CD4-positive, alpha-beta T cell treated with Interleukin-12 subunit alpha and Interleukin-12 subunit beta, for 1 hour (primary cell): Measurements from ENCODE around the gene DOK3.
"Not testable (repeated sequence)": the region's sequence is repeated elsewhere in the genome, so short reads cannot be mapped to it uniquely, and the experiment has no call there.

Source experiments
- DNase-seq: peaks from one replicate; pipeline ENCODE4 v3.0.0-alpha.2; 2020

Gene DOK3

DNA sequence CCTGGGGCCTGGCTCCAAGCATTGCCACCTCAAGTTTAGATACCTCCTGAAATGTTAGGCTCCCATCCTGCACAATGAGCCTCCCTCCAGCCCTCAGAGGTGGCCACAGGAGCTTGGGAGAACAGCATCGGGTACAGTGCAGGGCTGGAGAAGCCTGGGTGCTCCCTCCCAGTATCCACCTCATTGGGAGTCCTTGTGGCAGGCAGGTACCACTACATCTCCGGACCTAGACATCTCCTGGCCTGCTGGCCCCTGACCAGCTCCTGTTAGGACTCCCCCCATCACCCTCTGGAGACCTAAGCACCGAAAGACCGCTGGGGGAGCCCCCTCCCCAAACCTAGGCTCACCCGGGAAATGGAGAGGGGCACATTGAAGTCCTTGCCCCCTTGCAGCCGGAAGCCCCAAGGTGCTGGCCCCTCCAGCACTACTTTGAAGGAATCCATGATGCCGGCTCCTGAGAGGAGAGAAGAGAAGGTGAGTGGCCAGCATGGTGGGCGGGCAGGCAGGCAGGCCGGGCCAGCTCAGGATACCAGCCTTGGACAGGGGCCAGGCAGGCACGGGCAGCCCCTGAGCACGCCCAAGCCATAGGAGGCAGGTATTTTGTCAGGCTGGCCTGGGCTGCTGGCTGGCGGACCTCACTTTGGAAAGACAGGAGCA, 13.4 kb downstream of the DOK3 start:
- no peak for DNase-seq

DNA sequence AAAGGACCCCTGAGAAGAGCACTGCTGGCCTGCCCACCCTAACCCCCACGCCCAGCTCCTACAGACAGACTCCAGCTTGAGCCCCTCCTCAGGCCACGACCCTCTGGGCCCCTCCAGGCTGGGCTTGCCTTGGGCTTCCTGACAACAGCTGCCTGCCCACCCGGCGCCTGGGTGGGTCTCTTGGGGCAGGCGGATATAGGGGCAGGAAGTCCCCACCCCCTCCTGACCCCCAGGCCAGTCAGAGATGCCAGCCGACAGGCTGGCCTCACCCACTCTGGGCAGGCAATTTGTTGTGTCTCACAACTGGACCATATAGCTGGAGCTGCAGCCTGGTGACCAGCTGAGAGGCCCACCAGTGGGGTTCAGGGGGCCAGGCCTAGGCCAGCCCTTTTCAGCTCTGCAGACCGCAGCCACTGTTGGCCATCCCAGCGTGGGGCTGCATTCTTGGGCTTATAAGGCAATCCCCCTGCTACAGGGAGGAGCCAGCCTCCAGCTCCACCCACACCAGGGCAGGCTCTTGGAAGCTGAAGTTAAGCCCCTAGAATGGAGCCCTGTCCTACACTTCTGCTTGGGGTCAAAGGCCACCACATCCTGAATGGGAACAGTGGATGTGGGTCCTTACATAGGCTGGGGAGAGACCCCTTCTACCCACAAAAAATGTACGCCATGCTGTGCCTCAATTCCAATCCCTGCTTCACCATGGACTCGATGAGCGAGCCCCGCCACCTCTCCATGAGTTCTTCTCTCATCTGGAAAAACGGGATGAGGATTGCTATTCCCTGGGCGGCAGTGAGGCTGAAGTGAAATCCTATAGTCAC, 14.2 kb downstream of the DOK3 start:
- no peak for DNase-seq

DNA sequence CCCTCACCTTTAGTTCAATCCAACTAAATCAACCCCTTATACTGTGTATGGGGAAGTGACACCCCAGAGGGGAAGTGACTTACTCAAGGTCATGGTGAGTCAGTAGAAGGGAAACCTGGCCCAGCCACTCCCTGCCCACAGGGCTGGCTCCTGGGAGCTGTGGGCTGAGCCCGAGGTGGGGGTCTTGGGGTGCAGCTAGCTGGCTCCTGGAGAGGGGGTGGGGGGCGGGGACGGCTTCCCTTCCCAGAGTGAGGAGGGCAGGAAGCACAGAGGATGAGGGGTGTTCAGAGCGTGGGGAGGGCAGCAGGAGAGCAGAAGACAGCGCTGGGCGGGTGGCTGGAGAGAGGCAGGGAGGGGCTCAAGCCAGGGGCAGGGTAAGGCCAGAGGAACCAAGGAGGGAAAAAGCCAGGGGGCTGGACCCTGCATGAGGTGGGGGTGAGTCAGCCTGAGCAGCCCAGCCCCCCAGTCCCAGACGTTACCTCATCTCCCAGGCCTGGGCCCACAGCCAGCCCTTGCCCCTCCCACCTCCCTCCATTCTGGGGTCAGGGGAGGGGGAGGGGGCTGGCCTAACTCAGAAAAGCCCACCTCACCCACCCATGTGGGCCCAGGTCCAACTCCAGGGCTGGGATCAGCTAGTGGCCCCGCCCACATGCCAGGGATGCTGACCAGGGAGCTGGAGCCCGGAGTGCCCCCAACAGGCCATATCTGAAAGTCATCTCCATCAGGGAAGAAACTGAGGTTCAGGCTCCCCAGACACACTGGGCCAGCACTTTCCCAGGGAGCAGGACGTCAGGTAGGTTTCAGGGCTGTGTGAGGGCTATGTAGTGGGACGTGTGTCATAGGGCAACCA, 15.1 kb downstream of the DOK3 start:
- peak; percentile 30 for DNase-seq

DNA sequence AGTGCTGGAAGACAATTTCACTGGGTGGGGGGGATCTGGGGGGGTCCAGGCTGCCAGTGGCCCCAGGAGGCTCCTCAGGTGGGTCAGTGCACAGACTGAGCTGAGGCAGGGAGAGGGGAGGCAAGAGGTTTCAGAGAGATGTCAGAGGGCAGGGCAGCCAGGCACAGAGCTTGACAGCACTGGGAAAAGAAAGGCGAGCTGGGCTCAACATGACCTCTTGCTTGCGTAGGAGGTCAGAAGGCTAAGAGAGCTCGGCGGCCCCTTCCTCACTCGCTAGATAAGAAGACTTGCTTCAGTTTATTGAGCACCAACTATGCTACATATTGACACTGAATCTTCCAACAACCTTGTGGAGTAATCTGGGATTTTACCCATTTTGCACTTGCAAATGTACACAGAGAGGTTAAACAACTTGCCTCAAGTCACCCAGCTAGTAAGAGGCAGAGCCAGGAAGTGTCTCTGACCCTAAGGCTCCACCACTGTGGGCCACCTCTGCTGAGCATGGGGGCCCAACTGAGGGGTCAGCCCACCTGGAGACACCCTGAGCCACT, 15.8 kb downstream of the DOK3 start:
- DNase-seq, result no peak

DNA sequence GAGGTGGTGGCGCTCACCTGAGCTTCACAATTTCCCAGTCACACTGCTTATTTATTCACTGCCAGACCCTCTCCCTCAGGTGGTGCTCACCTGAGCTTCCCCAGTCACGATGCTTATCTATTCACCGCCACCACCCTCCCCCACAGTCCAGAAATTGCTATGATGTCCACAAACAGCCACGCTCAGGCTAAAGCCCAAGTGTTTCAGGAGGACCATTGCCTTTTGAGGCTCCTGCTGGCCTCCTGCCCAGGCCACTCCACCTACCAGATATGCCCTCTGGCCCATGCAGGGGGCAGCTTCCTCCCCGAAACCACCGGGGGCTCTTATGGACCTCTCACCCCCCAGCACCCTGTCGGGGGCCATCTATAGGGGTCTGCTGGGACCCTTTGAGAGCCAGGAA, 16.8 kb downstream of the DOK3 start:
- DNase-seq, result no peak

DNA sequence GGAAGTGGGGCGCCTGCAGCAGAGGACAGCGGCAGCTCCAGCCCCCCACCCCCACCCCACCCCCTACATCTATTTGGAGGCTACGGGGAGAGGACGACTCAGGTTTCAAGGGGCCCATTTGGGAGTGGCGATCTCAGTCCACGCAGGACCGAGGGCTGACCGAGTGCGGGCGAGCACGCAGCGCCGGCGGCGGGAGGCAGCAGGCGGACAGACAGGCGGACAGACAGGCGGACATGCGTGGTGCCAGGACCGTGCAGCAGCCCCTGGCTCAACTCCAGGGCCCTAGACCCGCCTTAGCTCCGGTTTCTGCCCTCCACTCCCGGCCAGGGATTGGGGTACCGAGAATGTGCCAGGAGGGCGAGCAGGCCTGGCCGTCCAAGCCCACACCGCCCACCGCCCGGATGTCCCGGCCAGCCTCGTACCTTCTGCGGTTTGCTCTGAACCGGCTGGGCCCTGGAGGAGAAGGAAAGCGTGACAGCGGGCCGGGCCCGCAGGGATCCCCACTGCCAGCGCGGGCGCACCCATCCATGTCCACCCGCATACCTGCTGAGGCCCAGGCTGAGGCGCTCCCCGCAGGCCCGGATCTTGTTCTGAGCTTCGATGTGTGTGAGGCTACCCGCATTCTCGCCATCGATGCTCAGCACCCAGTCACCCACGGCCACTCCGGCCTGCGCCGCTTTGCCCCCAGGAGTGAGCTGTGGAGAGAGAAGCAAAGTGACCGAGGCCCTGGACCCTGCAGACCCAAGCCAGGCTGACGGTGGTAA, 17.5 kb downstream of the DOK3 start:
- DNase-seq, result no peak

DNA sequence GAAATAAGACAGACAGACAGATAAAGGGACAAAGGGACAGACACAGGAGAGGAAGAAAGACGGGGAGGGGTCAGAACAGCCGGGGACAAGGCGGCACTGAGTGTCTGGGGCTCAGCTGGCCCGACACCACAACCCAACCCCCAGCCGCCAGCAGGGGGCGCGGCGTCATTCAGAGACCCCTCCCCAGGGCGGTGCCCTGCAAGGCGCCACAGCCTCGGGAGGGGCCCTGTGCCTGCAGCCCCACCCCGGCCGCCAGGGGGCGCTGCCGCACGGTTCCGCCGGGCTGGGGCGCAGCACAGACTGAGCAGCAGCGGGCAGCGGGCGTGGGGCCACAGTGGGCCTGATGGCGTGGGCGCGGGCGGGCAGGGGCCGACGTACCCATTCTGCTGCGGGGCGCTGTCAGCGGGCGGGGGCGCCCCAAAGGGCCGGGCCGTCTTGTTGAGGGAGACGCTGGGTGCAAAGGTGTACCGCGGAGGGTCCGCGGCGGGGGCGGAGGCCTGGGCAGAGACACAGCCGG, 18.1 kb downstream of the DOK3 start:
- DNase-seq, result no peak

DNA sequence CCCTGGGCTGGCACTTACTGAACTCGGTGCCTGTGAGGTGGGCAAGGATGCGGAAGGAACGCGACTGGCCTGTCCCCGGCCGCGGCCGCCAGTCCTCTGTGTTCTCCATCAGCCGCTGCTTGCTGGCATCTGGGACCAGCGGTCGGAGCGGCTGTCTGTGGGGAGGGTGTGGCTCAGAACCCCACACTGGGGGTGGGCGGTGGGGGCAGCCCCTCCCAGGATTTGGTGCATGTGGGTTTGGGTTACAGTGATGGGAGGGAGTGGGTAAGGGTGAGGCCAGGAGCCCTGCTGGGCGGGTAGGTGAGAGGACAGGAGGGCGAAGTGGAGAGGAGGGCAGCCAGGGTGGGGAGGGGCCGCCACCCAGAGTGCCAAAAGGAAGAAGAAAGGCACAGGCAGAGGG, 18.6 kb downstream of the DOK3 start:
- no peak for DNase-seq

DNA sequence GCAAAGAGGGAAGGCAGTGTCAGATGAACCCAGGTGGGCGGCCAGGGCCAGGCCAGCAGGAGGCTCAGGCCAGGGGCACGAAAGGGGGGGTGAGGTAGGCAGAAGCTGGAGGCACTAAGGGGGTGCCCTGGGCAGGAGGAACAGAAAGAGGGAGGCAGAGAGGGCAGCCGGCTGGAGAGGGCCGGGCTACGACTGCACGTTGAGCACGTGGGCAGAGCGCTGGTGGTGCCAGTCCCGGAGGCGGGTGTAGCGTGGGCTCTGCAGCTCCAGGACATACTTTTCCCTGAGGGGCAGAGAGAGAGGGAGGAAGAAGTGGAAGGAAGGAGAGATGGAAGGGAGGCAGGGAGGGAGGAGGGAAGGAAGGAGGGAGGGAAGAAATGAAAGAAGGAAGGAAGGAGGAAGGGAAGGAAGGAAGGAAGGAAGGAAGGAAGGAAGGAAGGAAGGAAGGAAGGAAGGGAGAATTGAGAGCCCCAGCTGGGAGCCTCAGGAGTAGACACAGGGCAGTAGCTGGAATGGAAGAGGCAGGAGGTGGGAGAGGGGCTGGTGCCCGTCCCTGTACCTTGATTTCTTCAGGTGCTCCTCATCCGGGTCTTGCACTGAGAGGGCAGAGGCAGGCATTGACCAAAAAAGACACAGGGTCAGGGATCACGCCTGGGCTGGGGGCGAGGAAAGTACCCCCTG, 19.2 kb downstream of the DOK3 start:
- DNase-seq, result no peak

DNA sequence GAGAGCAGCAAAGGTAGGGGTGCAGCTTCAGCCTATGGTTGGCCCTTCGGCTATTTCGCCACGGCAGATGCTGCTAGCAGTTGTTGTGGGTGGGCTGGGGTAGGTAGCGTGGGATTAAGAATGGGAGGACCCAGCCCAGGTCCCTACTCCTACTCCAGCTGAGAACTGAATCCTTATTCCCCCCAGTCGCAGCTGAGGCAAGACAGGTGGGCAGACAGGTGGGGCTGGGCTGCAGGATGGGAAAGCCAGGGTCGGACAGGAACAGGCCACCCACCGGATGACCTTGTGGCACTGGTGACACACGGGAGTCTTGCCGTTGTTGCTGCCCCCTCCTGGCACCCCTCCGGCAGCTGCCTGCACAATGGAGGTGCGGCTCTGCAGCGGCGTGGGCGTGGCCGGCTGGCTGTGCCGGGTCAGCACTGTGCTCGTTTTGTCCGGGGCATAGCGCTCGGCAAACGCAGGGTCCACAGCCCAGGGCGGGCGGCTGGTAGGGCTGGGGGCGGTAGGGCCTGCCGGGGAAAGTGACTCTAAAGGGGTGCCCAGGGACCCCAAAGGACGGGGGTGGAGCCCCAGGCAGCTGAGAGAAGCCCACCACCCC, 20.4 kb downstream of the DOK3 start:
- no peak for DNase-seq

DNA sequence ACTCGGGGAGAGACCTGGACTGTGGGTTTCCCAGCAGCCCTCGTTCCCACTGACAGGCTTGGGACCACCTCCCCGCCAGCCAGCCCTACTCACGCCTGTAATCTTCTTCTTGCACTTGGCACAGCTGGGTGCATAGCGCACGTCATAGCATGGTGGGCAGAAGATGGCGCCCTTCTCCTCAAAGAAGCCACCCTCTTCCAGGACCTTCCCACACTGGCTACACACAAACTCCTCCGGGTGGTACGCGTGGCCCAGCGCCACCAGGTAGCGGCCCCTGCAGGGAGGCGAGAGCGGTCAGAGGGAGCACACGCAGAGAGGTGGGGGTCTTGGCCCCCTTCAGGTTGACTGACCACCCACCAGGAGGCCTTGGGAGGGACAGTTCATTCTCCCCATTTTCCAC, 21.7 kb downstream of the DOK3 start:
- DNase-seq, result no peak

DNA sequence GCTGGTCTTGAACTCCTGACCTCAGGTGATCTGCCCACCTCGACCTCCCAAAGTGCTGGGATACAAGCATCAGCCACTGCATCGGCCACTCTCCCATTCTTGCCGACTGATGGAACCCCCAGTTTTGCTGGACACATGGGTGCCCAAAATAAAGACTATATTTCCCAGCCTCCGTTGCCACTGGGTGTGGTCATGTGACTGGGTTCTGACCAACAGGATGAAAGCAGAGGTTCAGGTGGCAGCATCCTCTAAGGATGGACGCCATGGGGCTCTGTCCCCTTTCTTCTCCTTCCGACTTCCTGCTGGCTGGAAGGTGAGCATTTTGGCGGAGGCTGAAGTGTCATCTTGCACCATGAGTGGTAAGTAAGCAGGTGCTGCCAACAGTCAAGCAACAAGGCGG, 22.5 kb downstream of the DOK3 start:
- no peak for DNase-seq

DNA sequence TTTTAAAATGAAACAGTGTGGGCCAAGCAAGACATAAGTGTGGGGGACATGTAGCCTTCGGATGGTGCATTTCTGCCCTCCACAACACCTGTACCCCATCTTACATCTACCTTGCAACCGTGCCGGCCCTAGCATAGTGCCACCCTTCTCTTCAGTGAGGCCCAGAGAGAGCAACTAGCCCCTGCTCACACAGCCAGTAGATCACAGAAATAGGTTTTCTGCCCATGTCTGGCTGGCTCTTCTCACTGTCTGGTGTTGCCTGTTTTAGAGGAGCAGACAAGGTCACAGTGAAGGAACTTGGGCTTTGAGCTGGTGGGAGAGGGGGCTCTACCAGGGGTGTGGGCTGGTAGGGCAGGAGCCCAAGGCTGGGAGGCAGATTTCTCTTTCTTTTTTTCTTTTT, 23.4 kb downstream of the DOK3 start:
- no peak for DNase-seq

DNA sequence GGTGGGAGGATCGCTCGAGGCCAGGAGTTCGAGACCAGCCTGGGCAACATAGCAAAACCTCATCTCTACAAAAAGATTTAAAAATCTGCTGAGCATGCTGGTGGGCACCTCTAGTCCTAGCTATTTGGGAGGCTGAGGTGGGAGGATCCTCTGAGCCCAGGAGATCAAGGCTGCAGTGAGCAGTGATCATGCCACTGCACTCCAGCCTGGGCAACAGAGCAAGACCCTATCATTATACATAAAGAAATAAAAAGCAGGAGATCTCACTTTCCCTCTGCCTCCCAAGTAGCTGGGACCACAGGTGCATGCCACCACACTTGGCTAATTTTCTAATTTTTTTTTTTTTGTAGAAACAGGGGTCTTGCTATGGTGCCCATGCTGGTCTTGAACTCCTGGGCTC, 23.9 kb downstream of the DOK3 start:
- DNase-seq, result not testable (repeated sequence)

DNA sequence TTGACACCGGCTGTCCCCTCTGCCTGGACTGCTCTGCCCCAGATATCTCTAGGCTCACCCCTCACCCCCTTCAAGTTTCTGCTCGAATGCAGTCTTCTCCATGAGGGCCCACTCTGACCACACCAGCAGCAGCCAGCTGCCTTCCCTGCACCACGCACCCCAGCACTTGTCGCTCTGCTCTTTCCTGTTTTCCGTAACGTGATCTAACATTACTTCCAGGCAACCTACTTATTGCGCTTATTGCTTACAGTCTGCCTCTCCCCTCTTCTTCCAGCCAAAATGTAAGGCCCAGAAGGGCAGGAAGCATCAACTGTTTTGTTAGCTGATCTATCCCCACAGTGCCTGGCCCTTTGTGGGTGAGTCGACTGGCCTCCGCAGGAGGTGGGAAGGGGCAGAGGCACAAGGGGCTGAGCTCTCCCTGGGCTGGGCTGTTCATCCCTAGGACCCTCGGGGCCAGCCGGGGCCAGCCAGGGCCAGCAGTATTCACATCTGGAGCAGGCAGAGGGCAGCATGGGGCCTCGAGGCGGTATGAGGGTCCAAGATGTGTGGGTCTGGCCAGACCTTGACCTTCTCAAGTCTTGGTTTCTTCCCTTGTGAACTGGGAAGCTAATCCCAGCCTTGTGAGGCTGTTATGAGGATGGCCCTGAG, 24.6 kb downstream of the DOK3 start:
- DNase-seq, result no peak

DNA sequence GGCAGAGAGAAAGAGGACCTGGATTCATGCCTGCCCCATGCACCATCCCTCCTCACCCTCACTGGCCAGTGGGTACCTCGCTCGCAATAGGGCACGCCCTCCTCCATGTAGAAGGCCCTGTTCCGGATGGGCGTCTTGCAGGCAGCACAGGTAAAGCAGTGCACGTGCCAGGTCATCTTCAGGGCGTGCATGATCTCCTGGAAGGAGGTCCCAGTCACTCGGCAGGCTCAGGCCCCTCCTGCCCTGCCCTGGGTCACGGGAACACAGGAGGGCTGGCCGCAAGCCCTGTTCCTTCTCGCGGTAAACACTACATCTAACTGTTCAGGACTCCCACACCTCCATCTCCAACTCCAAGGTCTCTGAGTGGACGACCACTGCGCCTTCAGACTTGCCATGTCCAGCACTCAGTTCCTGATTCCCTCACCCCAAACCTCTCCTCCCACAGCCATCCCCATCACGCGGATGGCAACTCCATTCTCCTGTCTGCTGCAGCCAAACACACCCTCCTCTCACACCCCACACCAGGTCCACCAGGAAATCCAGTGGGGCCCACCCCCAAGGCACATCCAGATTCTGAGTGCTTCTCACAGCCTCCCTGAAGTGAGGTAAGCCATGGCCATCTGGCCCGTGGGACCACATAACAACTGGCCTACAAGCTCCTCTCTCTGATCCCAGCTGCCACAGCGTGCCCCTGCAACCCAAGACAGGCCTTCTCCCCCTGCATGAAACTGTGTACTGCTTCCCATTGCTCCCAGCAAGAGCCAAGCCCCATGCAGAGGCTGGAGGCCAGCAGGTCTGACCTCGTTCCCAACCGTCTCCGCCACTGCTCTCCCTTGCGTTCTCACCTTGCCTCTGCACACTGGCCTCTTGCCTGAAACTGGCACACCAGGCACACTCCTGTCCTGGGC, 25.4 kb downstream of the DOK3 start:
- DNase-seq, result no peak

DNA sequence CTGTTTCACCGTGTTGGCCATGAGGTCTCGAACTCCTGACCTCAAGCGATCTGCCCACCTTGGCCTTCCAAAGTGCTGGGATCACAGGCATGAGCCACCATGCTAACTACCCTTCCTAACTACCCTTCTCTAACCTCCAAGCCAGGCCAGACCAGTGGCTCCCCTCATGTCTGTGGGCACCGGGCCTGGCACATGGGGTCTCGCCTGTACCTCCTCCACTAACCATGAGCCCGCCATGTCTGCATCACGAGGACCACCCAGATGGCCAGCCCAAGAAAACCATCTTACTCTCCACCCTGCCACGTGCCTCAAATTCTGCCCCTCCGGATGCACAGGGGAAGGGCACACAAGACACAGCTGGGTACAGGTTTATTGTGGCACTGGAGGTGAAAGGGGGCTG, 26.6 kb downstream of the DOK3 start:
- no peak for DNase-seq

DNA sequence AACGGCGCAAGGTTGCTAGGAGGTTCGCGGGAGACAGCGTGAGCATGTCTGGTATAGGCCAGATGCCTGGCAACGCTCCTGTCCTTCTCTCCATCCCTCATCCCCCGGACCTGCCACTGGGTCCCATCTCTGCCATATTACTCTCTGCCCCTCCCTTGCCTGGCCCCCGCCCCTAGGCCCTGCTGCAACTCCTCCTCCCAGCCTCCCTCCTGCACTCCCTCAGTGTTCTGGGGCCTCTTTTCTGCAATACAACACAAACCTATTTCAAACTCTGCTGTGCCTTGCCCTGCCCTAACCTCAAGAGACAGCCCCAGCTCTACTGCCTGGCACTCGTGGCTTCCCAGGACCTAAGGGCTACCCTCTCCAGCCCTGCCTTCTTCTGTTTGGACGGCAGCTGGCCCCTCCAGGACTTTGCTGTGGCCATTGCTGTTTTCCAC, 27.2 kb downstream of the DOK3 start:
- DNase-seq, result no peak

DNA sequence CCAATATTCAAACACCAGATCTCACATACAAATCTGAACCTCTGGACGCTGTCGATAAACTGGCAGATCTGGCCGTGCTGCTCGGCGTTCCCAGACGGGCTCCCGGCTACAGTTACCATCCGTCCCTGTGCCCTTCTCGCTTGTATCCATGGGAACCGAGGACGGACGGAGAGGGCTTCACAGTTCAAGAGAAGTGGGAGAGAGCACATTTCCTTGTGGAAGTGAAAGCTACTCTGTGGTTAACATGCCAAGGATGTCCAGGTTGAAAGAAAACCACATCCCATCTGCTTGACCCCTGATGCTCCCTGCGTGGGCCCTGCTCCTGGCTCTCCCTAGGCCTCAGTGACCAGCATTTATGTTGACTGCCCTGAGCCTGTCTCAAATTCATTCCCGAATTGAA, 29.9 kb downstream of the DOK3 start:
- DNase-seq, result no peak
